IPS-NIHi7 (cell line): Measurements from ENCODE around the gene S100A10.
A peak's percentile ranks its signal among the peaks of the same experiment; 100 is the strongest.

Experiments
- DNase-seq: peaks from one replicate; pipeline ENCODE4 v3.0.0; 2012; ENCODE audit warnings: mixed read lengths; ENCODE audit errors: extremely low spot score

S100A10 gene

GRCh38 chr1:151935894-151936602 is 57.6 kb downstream of the S100A10 start:
- no peak for DNase-seq

- DNase-seq = peak; percentile 26
Observed at GRCh38 chr1:151935154-151935553, 58.5 kb downstream of the S100A10 start.

GRCh38 chr1:151934048-151934493 is 59.6 kb downstream of the S100A10 start:
- DNase-seq = peak; percentile 65
